Activated CD8-positive, alpha-beta memory T cell treated with anti-CD3 and anti-CD28 coated beads, Interleukin-2, amount 10 ng/mL, durations not matched to agents 7 days and 5 days (primary cell): ENCODE measurements around the gene HYDIN. TPM values are rescaled to one million over a fixed set of nuclear protein-coding genes. Genes with fewer than 3 reads are reported as not detected.
"Not testable (repeated sequence)": the region's sequence is repeated elsewhere in the genome, so short reads cannot be mapped to it uniquely, and the experiment has no call there.

Source experiments
- ATAC-seq: fragments of 150-1000 bp; cut with Tn5 transposase; one replicate; pipeline ENCODE4 v1.10.0; 2021; ENCODE audit warnings: moderate library complexity
- CTCF ChIA-PET: fragments of 350-600 bp; sonication (Branson Sonifier 250); formaldehyde crosslinking; loops from one replicate; lab custom pipeline; 2021; ENCODE audit warnings: antibody characterized with exemption; lab: Charles Lee
- DNase-seq: peaks from one replicate; pipeline ENCODE4 v3.0.0-alpha.2; 2020
- H3K27ac Mint-ChIP-seq: one replicate; pipeline ENCODE4 v1.8.0; 2021; ENCODE audit warnings: mild to moderate bottlenecking, mixed read lengths
- H3K27me3 Mint-ChIP-seq: one replicate; pipeline ENCODE4 v1.8.0; 2021; ENCODE audit warnings: mixed read lengths
- H3K36me3 Mint-ChIP-seq: one replicate; pipeline ENCODE4 v1.8.0; 2021; ENCODE audit warnings: mild to moderate bottlenecking, mixed read lengths
- H3K4me1 Mint-ChIP-seq: one replicate; pipeline ENCODE4 v1.8.0; 2021; ENCODE audit warnings: mixed read lengths
- H3K4me3 Mint-ChIP-seq: one replicate; pipeline ENCODE4 v1.8.0; 2021; ENCODE audit warnings: mild to moderate bottlenecking, moderate library complexity, mixed read lengths
- H3K9me3 Mint-ChIP-seq: one replicate; pipeline ENCODE4 v1.8.0; 2022; ENCODE audit warnings: low read depth, mixed read lengths
- total RNA-seq, 2 experiments: library from RNA; stranded (reverse); gene quantifications; one replicate each; pipeline ENCODE4 v1.2.3, GENCODE V29; 2021

Gene HYDIN
- total RNA-seq, 2 experiments from 2014 or later: not detected

DNA sequence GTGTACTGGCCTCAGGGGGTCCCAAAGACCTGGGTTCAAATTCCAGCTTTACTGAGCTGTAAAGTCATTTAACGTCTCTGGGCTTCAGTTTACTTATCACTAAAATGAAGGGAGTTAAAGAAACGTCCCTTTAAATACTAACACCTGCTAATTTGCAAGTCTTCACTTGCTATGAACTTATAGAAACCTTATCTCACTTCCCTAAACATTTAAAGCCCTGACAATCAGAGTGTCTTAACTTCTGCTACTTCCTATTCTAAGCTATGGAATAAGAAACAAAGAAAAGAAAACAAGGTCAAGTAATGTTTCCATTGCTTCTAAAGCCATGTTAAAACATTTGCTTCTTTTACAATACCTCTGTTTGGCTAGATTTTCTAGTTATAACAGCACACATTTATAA, 87.3 kb downstream of the HYDIN start:
- DNase-seq, H3K9me3 Mint-ChIP-seq, H3K4me3 Mint-ChIP-seq, H3K27me3 Mint-ChIP-seq, ATAC-seq, H3K27ac Mint-ChIP-seq, H3K4me1 Mint-ChIP-seq, H3K36me3 Mint-ChIP-seq, CTCF ChIA-PET: not testable (repeated sequence)

DNA sequence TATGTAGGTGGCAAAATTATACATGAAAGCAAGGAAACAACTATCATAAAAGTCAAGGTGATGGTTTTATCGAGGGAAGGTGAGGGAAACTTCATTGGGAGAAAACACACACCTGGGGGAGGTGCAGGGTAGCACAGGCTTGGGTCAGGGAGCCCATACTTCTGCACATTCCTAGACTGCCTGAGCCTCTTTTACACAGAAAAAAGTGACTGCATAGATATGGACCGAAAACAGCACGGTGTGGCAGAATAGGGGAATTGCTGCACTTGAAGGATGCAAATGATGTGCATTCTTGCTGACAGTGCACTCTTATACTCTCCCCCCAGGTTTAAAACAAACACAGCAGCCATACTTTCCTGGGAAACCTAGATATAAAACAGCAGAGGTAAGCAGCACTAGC, 120.0 kb downstream of the HYDIN start:
- CTCF ChIA-PET, DNase-seq, H3K27me3 Mint-ChIP-seq, H3K4me1 Mint-ChIP-seq, H3K9me3 Mint-ChIP-seq, H3K4me3 Mint-ChIP-seq, H3K27ac Mint-ChIP-seq, H3K36me3 Mint-ChIP-seq, ATAC-seq: not testable (repeated sequence)

DNA sequence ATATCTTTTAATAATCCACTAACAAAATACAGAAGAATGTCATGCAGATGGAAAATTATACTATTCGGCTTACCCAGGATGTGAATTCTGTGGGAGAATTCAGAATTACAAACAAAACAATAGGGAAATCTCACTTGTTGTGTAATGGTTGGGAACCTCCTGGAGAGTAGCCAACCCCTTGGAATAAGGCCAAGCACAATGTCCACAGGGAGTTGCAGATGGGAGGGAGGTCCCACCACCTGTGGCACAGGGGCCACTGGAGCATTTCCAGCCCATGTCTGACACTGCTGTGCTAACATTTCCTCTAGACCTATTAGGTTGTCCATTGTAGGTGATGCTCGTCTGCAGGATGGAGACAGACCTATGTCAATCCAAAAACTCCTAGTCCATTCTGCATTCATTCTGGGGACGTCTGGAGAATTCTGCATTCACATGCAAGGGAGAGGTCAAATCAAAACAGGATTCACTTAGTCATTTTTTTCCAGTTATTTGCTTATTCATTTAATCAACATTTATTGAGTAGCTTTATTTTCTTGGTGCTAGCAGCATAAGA, 120.8 kb downstream of the HYDIN start:
- H3K4me1 Mint-ChIP-seq, H3K36me3 Mint-ChIP-seq, H3K27me3 Mint-ChIP-seq, ATAC-seq, DNase-seq, H3K4me3 Mint-ChIP-seq, CTCF ChIA-PET, H3K27ac Mint-ChIP-seq, H3K9me3 Mint-ChIP-seq: not testable (repeated sequence)

DNA sequence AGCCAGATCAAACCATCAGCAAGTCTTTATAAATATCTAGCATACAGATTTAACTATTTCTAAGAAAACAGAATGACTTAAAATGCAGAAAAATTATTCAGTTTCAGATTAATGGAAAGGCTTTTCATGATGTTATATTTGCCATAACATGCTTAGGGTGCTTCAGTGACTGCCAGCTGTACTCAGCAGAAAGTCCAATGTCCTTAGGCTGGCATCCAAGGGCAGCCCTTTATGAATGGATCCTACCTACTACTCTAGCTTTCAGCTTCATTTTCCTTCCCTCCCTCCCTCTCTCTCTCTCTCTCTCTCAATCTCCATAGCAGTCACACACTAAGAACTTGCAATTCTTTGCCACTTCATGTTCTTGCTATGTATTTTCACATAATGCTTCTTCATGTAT, 124.6 kb downstream of the HYDIN start:
- ATAC-seq, H3K4me3 Mint-ChIP-seq, H3K4me1 Mint-ChIP-seq, H3K27ac Mint-ChIP-seq, DNase-seq, H3K9me3 Mint-ChIP-seq, H3K36me3 Mint-ChIP-seq, H3K27me3 Mint-ChIP-seq, CTCF ChIA-PET: not testable (repeated sequence)

DNA sequence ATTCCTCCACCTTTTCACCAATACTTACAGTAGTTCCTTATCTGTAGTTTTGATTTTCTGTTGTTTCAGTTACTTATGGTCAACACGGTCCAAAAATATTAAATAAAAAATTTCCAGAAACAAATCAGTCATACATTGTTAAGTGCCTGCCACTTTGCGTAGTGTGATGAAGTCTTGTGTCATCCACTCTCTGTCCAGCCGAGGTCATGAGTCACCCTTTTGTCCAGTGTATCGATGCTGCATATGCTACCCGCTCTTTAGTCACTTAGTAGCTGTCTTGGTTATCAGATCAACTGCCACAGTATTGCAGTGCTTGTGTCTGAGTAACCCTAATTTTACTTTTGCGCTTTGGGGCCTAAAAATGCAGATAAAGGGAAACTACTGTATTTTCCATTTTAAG, 146.9 kb downstream of the HYDIN start:
- DNase-seq, CTCF ChIA-PET, H3K4me1 Mint-ChIP-seq, H3K27me3 Mint-ChIP-seq, H3K9me3 Mint-ChIP-seq, H3K36me3 Mint-ChIP-seq, H3K27ac Mint-ChIP-seq, ATAC-seq, H3K4me3 Mint-ChIP-seq: not testable (repeated sequence)

DNA sequence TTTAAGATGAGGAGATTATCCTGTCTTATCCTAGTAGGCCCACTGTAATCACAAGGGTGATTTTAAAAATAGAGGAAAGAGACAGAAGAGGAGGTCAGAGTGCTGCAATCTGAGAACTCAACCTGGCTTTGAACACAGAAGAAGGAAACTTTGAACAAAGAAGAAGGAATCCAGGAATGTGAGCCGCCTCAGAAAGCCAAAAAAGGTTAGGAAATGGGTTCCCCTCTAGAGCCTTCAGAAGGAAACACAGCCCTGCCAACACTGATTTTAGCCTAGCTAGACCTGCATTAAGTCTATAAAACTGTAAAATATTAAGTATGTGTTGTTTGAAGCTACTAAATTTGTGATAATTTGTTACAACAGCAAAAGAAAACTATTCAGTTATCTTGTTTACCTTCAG, 149.7 kb downstream of the HYDIN start:
- H3K27ac Mint-ChIP-seq, H3K9me3 Mint-ChIP-seq, CTCF ChIA-PET, H3K4me3 Mint-ChIP-seq, ATAC-seq, H3K36me3 Mint-ChIP-seq, H3K4me1 Mint-ChIP-seq, H3K27me3 Mint-ChIP-seq, DNase-seq: not testable (repeated sequence)

DNA sequence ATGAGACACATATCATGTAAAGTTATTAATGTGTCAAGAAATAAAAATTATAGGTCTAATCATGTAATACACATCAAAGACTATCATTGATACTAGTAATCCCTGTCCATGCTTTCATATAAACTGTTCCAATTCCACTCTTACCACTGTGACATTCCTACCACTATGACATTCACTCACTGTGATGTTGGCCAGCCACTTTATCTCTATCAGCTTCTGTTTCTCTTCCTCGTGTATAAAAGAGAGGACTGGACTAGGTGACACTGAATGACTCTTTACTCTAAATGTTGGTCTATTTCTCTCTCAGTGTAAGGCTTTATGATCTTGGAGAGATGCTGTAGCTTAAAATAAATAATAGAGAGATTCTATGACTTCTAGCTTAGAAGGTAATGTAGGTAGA, 150.3 kb downstream of the HYDIN start:
- H3K27me3 Mint-ChIP-seq, H3K4me1 Mint-ChIP-seq, H3K27ac Mint-ChIP-seq, H3K4me3 Mint-ChIP-seq, DNase-seq, CTCF ChIA-PET, H3K36me3 Mint-ChIP-seq, ATAC-seq, H3K9me3 Mint-ChIP-seq: not testable (repeated sequence)

DNA sequence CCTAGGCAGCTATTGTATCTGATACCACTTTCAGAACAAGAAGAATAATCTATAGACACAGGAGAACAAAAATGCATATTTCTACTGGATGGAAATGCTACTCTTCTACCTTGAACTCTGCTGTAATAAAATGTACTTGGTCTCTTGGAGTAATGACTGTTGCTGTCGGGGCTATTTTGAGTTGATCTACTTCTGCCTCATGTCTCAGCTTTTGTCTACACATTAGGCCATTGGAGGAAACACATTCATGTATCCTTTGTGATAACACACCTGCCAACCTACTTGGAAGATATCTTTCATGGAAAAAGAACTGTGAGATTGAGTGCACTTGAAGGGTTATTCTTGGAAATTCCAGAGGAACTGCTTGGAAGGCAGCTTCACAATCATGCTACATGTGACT, 159.9 kb downstream of the HYDIN start:
- H3K27me3 Mint-ChIP-seq, H3K9me3 Mint-ChIP-seq, H3K4me1 Mint-ChIP-seq, H3K36me3 Mint-ChIP-seq, CTCF ChIA-PET, DNase-seq, H3K4me3 Mint-ChIP-seq, ATAC-seq, H3K27ac Mint-ChIP-seq: not testable (repeated sequence)

DNA sequence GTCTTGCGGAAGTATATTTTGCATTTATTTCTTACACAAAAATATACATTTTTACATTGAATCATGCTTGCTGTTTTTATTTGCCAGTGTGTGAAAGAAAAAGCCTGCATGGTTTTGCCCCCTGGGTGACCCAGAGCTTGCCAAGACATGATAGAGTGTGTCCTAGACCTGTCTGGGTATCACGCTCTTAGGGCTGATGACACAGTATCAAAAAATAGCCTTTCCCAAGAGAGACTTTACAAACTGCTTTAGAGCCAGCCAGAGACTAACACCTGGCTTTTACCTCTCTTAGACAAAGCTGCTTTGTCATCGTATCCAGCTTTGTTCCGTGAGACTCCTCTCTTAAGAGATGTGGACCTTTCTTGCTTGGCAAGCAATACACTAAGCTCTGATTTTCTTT, 160.7 kb downstream of the HYDIN start:
- H3K36me3 Mint-ChIP-seq, DNase-seq, H3K9me3 Mint-ChIP-seq, ATAC-seq, H3K4me3 Mint-ChIP-seq, CTCF ChIA-PET, H3K4me1 Mint-ChIP-seq, H3K27me3 Mint-ChIP-seq, H3K27ac Mint-ChIP-seq: not testable (repeated sequence)

DNA sequence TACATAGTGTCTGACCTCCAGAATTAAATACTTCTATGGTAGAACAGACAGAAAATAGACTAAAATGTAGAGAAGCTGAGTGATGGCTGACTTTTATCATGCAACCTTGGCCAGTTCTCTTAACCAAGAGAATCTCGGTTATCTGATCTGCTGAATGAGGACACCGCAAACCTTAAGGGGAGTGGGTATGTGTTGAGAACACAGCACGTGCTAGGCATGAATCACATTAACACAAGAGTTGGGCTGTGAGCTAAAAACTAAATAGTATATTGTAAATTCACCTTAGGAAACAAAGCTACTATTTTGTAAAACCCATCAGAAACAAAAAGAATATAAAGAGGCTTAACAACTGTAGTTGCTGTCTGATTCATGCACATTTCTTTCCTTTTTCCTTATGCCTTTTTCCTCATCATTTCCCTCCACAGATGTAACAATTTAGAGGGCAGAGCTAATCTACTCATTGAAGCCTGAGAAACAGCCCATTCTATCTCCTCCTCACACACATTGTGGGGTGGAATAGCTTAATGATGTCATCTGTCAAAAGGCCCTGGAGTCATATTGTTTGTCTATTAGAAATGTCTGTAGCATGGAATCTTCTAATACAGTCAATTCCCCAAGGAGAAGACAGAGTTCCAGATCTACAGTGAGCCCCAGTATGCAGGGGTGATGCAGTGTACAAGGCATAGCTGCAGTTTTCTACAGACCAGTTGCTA, 176.5 kb downstream of the HYDIN start:
- CTCF ChIA-PET, H3K9me3 Mint-ChIP-seq, H3K27ac Mint-ChIP-seq, H3K4me3 Mint-ChIP-seq, DNase-seq, ATAC-seq, H3K36me3 Mint-ChIP-seq, H3K4me1 Mint-ChIP-seq, H3K27me3 Mint-ChIP-seq: not testable (repeated sequence)

DNA sequence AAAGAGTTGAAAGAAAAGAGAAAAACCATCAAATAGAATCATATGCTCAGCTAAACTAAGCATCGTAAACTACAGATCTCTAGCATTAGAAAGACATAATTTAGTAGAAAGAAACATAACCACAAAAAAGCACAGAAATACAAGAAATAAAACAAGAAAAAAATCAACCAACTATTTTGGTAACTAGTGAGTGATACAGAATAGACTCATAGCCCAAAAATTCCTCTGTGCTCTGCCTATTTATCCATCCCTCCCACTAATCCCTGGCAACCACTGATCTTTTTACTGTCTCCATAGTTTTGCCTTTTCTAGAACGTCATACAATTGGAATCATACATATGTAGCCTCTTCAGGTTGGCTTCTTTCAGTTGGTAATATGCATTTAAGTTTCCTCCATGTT, 180.2 kb downstream of the HYDIN start:
- H3K4me1 Mint-ChIP-seq, H3K4me3 Mint-ChIP-seq, H3K27ac Mint-ChIP-seq, CTCF ChIA-PET, H3K27me3 Mint-ChIP-seq, ATAC-seq, H3K36me3 Mint-ChIP-seq, DNase-seq, H3K9me3 Mint-ChIP-seq: not testable (repeated sequence)

DNA sequence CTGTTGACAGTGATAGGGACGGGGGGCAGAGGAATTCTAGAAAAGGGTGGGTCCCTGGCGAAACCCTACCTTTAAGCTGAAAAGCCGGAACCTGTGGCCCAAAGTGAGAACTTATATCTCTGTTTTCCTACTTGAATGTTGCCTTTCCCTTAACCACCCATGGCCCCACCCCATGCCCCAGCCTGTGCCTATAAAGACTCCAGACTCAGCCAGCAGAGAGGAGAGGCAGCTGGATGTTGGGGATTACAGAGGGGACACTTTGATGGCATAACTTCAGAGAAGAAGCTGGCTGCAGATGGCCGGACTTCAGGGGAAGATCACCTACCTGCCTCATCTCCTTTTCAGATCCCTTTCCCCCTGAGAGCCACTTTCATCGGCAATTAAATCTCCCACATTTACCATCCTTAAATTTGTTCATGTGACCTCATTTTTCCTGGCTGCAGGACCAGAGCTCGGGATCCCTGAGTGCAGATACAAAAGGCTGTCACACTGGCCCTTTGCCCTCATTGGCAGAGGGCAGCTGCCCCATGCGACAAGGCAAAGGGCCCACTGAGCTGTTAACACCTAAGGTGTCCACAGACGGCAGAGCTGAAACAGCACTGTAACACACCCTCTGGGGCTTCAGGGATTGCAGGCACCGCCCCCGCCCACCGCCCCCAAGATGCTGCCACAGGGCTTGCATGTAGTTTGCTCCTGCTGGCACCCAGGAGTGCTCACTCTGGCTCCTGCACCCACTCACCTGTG, 191.0 kb downstream of the HYDIN start:
- H3K4me3 Mint-ChIP-seq, H3K27ac Mint-ChIP-seq, H3K4me1 Mint-ChIP-seq, ATAC-seq, H3K36me3 Mint-ChIP-seq, CTCF ChIA-PET, DNase-seq, H3K27me3 Mint-ChIP-seq, H3K9me3 Mint-ChIP-seq: not testable (repeated sequence)

DNA sequence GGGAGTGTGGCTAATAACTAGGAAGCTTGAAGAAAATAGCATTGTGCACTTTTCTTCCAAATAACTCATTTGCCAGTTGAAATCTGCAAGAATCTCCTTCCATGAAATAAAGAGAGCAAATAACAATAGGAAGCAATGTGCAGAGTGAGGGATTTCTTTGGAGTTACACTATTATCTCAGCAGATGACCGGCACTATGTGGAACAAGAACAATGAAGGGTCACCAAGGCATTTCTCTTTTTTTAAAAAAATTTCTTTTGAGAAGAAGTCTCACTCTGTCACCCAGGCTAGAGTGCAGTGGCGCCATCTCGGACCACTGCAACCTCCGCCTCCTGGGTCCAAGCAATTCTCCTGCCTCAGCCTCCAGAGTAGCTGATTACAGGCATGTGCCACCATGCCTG, 192.1 kb downstream of the HYDIN start:
- H3K27ac Mint-ChIP-seq, CTCF ChIA-PET, DNase-seq, H3K27me3 Mint-ChIP-seq, ATAC-seq, H3K4me3 Mint-ChIP-seq, H3K36me3 Mint-ChIP-seq, H3K9me3 Mint-ChIP-seq, H3K4me1 Mint-ChIP-seq: not testable (repeated sequence)

DNA sequence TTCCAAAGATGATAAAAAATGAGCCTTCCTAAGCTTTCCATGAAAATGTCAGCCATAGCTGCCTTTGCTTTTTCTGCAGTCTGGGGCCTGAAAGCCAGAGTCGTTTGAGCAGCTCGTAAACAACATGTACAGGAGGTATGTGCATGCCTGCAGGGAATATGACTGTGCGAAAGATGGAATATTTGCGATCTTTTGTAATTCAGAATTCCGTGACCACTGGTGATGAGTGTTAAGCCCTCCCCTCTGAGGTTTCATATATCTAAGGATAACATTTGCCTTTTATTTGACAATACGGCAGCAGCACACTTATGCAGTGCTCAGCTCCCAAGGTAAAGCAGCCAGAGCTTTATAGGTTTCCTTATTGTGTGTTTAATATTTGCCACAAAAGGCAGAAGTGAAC, 192.5 kb downstream of the HYDIN start:
- H3K4me1 Mint-ChIP-seq, ATAC-seq, H3K27me3 Mint-ChIP-seq, DNase-seq, CTCF ChIA-PET, H3K36me3 Mint-ChIP-seq, H3K9me3 Mint-ChIP-seq, H3K4me3 Mint-ChIP-seq, H3K27ac Mint-ChIP-seq: not testable (repeated sequence)
